AG04450 (cell line): Measurements from ENCODE around the gene GMPR2. TPM values are rescaled to one million over a fixed set of nuclear protein-coding genes. Genes with fewer than 3 reads are reported as not detected.

ENCODE experiments used
- CTCF ChIA-PET: fragments of 300-600, 350-600 bp; formaldehyde crosslinking; extraction: SDS; loops from one replicate; lab custom pipeline; 2022; ENCODE audit warnings: antibody characterized with exemption, inconsistent platforms; lab: Charles Lee
- POLR2A ChIA-PET: fragments of 350-600 bp; formaldehyde crosslinking; extraction: SDS; loops from one replicate; lab custom pipeline; 2021; ENCODE audit warnings: antibody characterized with exemption, inconsistent platforms; lab: Yijun Ruan, JAX
- DNase-seq: peaks from one replicate; pipeline ENCODE4 v3.0.0-alpha.2; 2011; ENCODE audit warnings: low read depth, low spot score
- H3K27ac ChIP-seq: one replicate; pipeline ENCODE4 v1.5.1; 2012; ENCODE audit warnings: low read depth, low read length, control low read depth
- H3K27me3 ChIP-seq: one replicate; pipeline ENCODE4 v1.6.0; 2012; ENCODE audit warnings: low read length; ENCODE audit not compliant: control insufficient read depth, insufficient read depth
- H3K4me3 ChIP-seq: 2 replicates; pipeline ENCODE4 v1.5.1; 2011; ENCODE audit warnings: mild to moderate bottlenecking, low read depth, low read length, control low read depth
- H3K9me3 ChIP-seq: 2 replicates; pipeline ENCODE4 v1.5.1; 2012; ENCODE audit warnings: low read length; ENCODE audit not compliant: control insufficient read depth, insufficient read depth
- CTCF ChIP-seq: IDR thresholded peaks from 2 replicates; pipeline ENCODE4 v1.5.1; 2011; ENCODE audit warnings: low read depth, low read length, control low read depth, inconsistent platforms
- polyA plus RNA-seq: library from polyadenylated mRNA; depleted of rRNA; stranded (reverse); fragments of >200 nt; gene quantifications from 2 replicates; pipeline ENCODE4 v1.2.3, GENCODE V29; 2011

Gene GMPR2
- polyA plus RNA-seq, 1 experiment: 89.2 TPM

- no peak overlapping the region for H3K27ac ChIP-seq
- no peaks in the 10 kb centered on the region for H3K9me3 ChIP-seq
- TF ChIP-seq CTCF: no peak
- H3K4me3 ChIP-seq: no peak overlapping the region
- ChIA-PET POLR2A (no interaction called here), CTCF (interaction anchor here (0.7 to 1.5 kb wide), 2 partner anchors 19 to 30 kb away, joined by 3 to 4 read pairs; partner anchors contain the start of gene CIDEB)
- H3K27me3 ChIP-seq: no peaks in the 10 kb centered on the region
- DNase-seq: no peak
These were observed 45.0 kb downstream of the GMPR2 start for GRCh38 chr14:24277606-24278321.

- H3K9me3 ChIP-seq: no peaks in the 10 kb centered on the region
- H3K27ac ChIP-seq: no peak overlapping the region
- DNase-seq: no peak
- H3K27me3 ChIP-seq: no peaks in the 10 kb centered on the region
- CTCF ChIA-PET: interaction anchor here (0.7 to 1.5 kb wide), 4 partner anchors 18 to 36 kb away, joined by 3 to 4 read pairs (median 3); partner anchors contain the start of genes CIDEB and TINF2
- no peak overlapping the region for H3K4me3 ChIP-seq
- TF ChIP-seq CTCF: no peak
- POLR2A ChIA-PET: no interaction called here
These were observed 45.7 kb downstream of the GMPR2 start for GRCh38 chr14:24278424-24278823.

GRCh38 chr14:24279301-24280186 is 46.8 kb downstream of the GMPR2 start:
- DNase-seq: no peak
- no peak overlapping the region for H3K4me3 ChIP-seq
- 0 out of 2 replicates have a peak, but pooled peaks have one; percentile 2 for TF ChIP-seq CTCF

GRCh38 chr14:24280797-24281460 is 48.2 kb downstream of the GMPR2 start:
- TF ChIP-seq CTCF: no peak
- ChIA-PET CTCF (interaction anchor here (1.3 to 2.8 kb wide), 2 partner anchors 9 to 16 kb away, joined by 3 to 9 read pairs; partner anchors contain the start of gene RABGGTA), POLR2A (no interaction called here)
- no peak overlapping the region for H3K27ac ChIP-seq
- H3K9me3 ChIP-seq: no peaks in the 10 kb centered on the region
- no peak overlapping the region for H3K4me3 ChIP-seq
- H3K27me3 ChIP-seq: no peaks in the 10 kb centered on the region
- no peak for DNase-seq

More at GRCh38 chr14:24279301-24280186, 46.8 kb downstream of the GMPR2 start:
- POLR2A ChIA-PET: interaction anchor here (0.8 kb wide), 1 partner anchor 20 kb away, joined by 3 read pairs; the partner anchor contains the start of genes DHRS1 and NOP9
- Histone ChIP-seq H3K27ac (no peak overlapping the region), H3K27me3 (no peaks in the 10 kb centered on the region), H3K9me3 (no peaks in the 10 kb centered on the region)
- CTCF ChIA-PET: interaction anchor here (0.5 to 2.8 kb wide), 5 partner anchors 9 to 37 kb away, joined by 3 to 9 read pairs (median 3); partner anchors contain the start of genes CIDEB and TINF2
